Heart right ventricle (tissue), 16 donors: ENCODE results near the gene CRP. TPM values are rescaled to one million over a fixed set of nuclear protein-coding genes. Genes with fewer than 3 reads are reported as not detected.
"Not testable (repeated sequence)": the region's sequence is repeated elsewhere in the genome, so short reads cannot be mapped to it uniquely, and the experiment has no call there.

Source experiments
- ATAC-seq, 8 donors: fragments of 200-7000 bp; cut with Tn5 transposase; one replicate each; pipeline ENCODE4 v1.9.1; 2020; ENCODE audit warnings: mild to moderate bottlenecking in 8 of 8, moderate library complexity in 8 of 8, moderate number of reproducible peaks in 1 of 8
- DNase-seq, 2 donors: peaks; one replicate each; pipeline ENCODE4 v3.0.0-alpha.2; 2020
- H3K27ac ChIP-seq, 10 donors: fragments of 200-600 bp; sonication (generic) in 2 of 10; one replicate each; pipeline versions ENCODE4 v1.5.0 to v1.8.0; 2020 to 2022; ENCODE audit warnings: mild to moderate bottlenecking in 3 of 10
- H3K27me3 ChIP-seq, 7 donors: fragments of 200-600 bp; one replicate each; pipeline ENCODE4 v1.8.0; 2021 to 2022; ENCODE audit warnings: mild to moderate bottlenecking in 2 of 7
- H3K36me3 ChIP-seq, 9 donors: fragments of 200-600 bp; sonication (generic) in 1 of 9; one replicate each; pipeline versions ENCODE4 v1.5.0 to v1.8.0; 2020 to 2022; ENCODE audit warnings: mild to moderate bottlenecking in 2 of 9
- H3K4me1 ChIP-seq, 9 donors: fragments of 200-600 bp; sonication (generic) in 1 of 9; one replicate each; pipeline versions ENCODE4 v1.5.0 to v1.8.0; 2020 to 2022; ENCODE audit warnings: mild to moderate bottlenecking in 4 of 9
- H3K4me3 ChIP-seq, 10 donors: fragments of 200-600 bp; sonication (generic) in 2 of 10; one replicate each; pipeline versions ENCODE4 v1.5.0 to v1.8.0; 2020 to 2022; ENCODE audit warnings: mild to moderate bottlenecking in 7 of 10, moderate library complexity in 2 of 10
- H3K9me3 ChIP-seq, 11 donors: fragments of 200-600 bp in 10 of 11; sonication (generic) in 2 of 11; one replicate each; pipeline versions ENCODE4 v1.5.0 to v1.8.0; 2013 to 2022; ENCODE audit warnings: mild to moderate bottlenecking in 2 of 11, control low read depth in 1 of 11, moderate library complexity in 1 of 11
- WGBS, 2 donors: extraction: QIAGEN DNeasy Blood & Tissue Kit; methylation state at CpG; one replicate each; pipeline ENCODE4 v1.1.7; 2013; ENCODE audit warnings: inconsistent platforms in 1 of 2; 5-methylcytosine and 5-hydroxymethylcytosine counted together
- intact Hi-C, 10 donors: fragments of 100-400 bp; cut with DNase I; formaldehyde crosslinking; loops; one replicate each; pipeline versions ENCODE4 v1.11.1 to v1.14.2; 2022
- polyA plus RNA-seq, 2 donors: library from polyadenylated mRNA; stranded (reverse); fragments of 200-250 nt; gene quantifications; one replicate each; pipeline ENCODE4 v1.2.3, GENCODE V29; 2013
- total RNA-seq, 10 donors: library from RNA; stranded (reverse); fragmentation: NEBNext Ultra II Directional in 3 of 10; extraction: Animal tissue kit (Norgen Biotek cat#: 25700) in 3 of 10; gene quantifications; one replicate each; pipeline versions ENCODE4 v1.2.1 to v1.2.4, GENCODE V29; 2021 to 2023
- TF ChIP-seq, protein P1 (sequence below), 9 donors: fragments of 200-600 bp; sonication (generic) in 2 of 9; IDR thresholded peaks; one replicate each; pipeline versions ENCODE4 v1.5.0 to v1.8.0; 2021 to 2022; ENCODE audit warnings: antibody characterized with exemption in 9 of 9, mild to moderate bottlenecking in 5 of 9, moderate library complexity in 1 of 9
- donor health status: Arrhythmogenic right ventricular cardiomyopathy.
- donor health status: ischemic (EF 13 %, LVEDD 7.1; RV severe dilation, severe dysfunction).
- donor health status: healthy with polysubstance abuse.
- donor health status: DM: no; HTN: yes; CAD: no.
- donor health status: DM: no; HTN: no; CAD: no.
- donor health status: ischemic (EF 25% LVEDD 6.9; RV normal size, moderate dysfunction).
- donor health status: ischemic (EF 25% LVEDD 5.7; RV mildly dilated, moderate dysfunction).
- donor health status: healthy.
- donor health status: DM: yes; HTN: yes; CAD: no.
- donor health status: Ischemic cardiomyopathy.
- donor health status: ischemic (EF 35%, LVEDD 5.7; RV mildly dilated, moderate dysfunction).
- donor health status: nonischemic (EF 11% LVEDD 7.7; RV severe dilation, severe dysfunction).
- donor health status: DM: yes; HTN: yes; CAD: no.
- donor health status: PGD.
- donor health status: ischemic (EF 29% LVEDD 5.4; RV normal size, mild dysfunction).
- donor health status: nonischemic (EF 23%, LVEDD 6.1; RV moderate dilation, normal function).

The CRP gene
- total and polyA plus RNA-seq, 12 donors = 0.26 to 0.61 TPM; not detected in 10

GRCh38 chr1:159686599-159687299, 27.6 kb downstream of the CRP start:
- no peaks in the 10 kb centered on the region for H3K36me3 ChIP-seq
- H3K27ac ChIP-seq = no peak overlapping the region
- intact Hi-C loops = no loop called here
- no peak overlapping the region for H3K4me3 ChIP-seq
- H3K27me3 ChIP-seq = peaks cover 0 to 3% (median 0%) of the 10 kb centered on the region in 7 donors
- TF ChIP-seq, protein P1, sequence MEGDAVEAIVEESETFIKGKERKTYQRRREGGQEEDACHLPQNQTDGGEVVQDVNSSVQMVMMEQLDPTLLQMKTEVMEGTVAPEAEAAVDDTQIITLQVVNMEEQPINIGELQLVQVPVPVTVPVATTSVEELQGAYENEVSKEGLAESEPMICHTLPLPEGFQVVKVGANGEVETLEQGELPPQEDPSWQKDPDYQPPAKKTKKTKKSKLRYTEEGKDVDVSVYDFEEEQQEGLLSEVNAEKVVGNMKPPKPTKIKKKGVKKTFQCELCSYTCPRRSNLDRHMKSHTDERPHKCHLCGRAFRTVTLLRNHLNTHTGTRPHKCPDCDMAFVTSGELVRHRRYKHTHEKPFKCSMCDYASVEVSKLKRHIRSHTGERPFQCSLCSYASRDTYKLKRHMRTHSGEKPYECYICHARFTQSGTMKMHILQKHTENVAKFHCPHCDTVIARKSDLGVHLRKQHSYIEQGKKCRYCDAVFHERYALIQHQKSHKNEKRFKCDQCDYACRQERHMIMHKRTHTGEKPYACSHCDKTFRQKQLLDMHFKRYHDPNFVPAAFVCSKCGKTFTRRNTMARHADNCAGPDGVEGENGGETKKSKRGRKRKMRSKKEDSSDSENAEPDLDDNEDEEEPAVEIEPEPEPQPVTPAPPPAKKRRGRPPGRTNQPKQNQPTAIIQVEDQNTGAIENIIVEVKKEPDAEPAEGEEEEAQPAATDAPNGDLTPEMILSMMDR (IDR thresholded peaks at IDR 0.05) = no peak
- H3K4me1 ChIP-seq = no peaks in the 10 kb centered on the region
- H3K9me3 ChIP-seq = no peaks in the 10 kb centered on the region
- ATAC-seq = no peak
- DNase-seq = no peak
- whole genome bisulfite sequencing, 2 donors = 80 to 88% methylated on average over 1 of the region's 1 CpG

GRCh38 chr1:159678939-159679338, 35.5 kb downstream of the CRP start:
- 33 to 44% methylated on average over 5 of the region's 5 CpGs for WGBS, 2 donors
- no peaks in the 10 kb centered on the region for H3K4me1 ChIP-seq
- intact Hi-C loops = no loop called here
- no peaks in the 10 kb centered on the region for H3K36me3 ChIP-seq
- DNase-seq = no peak
- H3K27me3 ChIP-seq = peaks cover 0 to 3% (median 0%) of the 10 kb centered on the region in 7 donors
- TF ChIP-seq, protein P1 (IDR thresholded peaks at IDR 0.05) = no peak
- no peaks in the 10 kb centered on the region for H3K9me3 ChIP-seq
- ATAC-seq = no peak
- H3K4me3 ChIP-seq = no peak overlapping the region
- no peak overlapping the region for H3K27ac ChIP-seq

DNA sequence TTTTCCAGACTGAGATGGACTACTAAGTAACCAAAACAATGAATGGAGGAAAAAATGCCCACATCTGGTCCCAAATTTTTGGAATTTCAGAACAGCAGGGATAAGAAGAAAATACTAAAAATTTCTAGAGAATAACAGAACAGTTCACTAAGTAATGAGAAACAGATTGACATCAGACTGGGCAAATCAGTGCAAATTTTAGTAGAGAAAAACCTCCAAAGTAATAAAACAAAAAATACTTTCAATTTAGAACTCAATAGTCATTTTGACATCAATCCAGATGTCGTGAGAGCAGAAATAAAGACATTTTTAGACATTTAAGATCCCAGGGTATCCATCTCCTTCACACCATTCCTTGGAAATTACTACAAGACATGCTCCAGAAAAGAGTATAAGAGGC, 39.3 kb downstream of the CRP start:
- ATAC-seq = no peak

GRCh38 chr1:159672390-159672789, 42.0 kb downstream of the CRP start:
- intact Hi-C loops, ATAC-seq, H3K36me3 ChIP-seq, H3K9me3 ChIP-seq, H3K4me1 ChIP-seq, H3K27me3 ChIP-seq, H3K4me3 ChIP-seq, DNase-seq, H3K27ac ChIP-seq: not testable (repeated sequence)
- 89 to 95% methylated on average over 1 of the region's 1 CpG for WGBS, 2 donors

More for the DNA sequence above, 39.3 kb downstream of the CRP start:
- DNase-seq = no peak
- no peaks in the 10 kb centered on the region for H3K4me1 ChIP-seq
- H3K27me3 ChIP-seq = peaks cover 0 to 3% (median 0%) of the 10 kb centered on the region in 7 donors
- no peak overlapping the region for H3K27ac ChIP-seq
- no peak overlapping the region for H3K4me3 ChIP-seq
- WGBS, 2 donors = 42 to 47% methylated on average over 1 of the region's 1 CpG
- H3K36me3 ChIP-seq = no peaks in the 10 kb centered on the region
- TF ChIP-seq, protein P1 (IDR thresholded peaks at IDR 0.05) = no peak
- intact Hi-C loops = no loop called here
- H3K9me3 ChIP-seq = no peaks in the 10 kb centered on the region

DNA sequence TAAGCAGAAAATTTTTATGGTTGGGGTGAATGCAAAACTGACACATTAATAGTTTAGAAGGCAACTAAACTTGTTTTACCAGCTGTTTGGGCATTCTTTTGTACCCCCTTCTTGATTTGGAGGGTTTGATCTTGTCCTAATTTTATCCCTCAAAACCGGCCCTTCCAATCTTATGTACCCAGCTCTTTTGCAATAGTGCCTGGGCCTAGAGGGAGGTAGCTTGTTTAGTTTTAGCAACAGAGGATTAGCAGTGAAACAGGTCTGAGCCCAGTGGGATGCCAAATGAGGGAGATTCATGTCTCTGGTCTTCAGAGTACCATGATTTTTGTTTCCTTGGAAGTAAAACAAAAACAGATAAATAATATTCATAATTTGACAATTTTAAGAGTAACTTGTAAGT, 45.1 kb downstream of the CRP start:
- H3K4me3 ChIP-seq = no peak overlapping the region
- peaks cover 0 to 1% (median 0%) of the 10 kb centered on the region in 7 donors for H3K27me3 ChIP-seq
- peaks cover 0 to 7% (median 2%) of the 10 kb centered on the region in 11 donors for H3K9me3 ChIP-seq
- H3K27ac ChIP-seq = no peak overlapping the region
- WGBS, 2 donors = 41 to 58% methylated on average over 1 of the region's 1 CpG
- H3K36me3 ChIP-seq = no peaks in the 10 kb centered on the region
- peaks cover 0 to 7% (median 0%) of the 10 kb centered on the region in 9 donors for H3K4me1 ChIP-seq
- intact Hi-C loops = loop anchor here in 1 of 10 donors (10.0 kb wide), 1 partner anchor 105 kb away; no protein-coding TSS in a partner anchor
- ATAC-seq (no peak), DNase-seq (no peak)
- TF ChIP-seq, protein P1 (IDR thresholded peaks at IDR 0.05) = no peak
